ENCODE measurements around the gene CD40LG. TPM values are rescaled to one million over a fixed set of nuclear protein-coding genes. Genes with fewer than 3 reads are reported as not detected.

Gene CD40LG
- total RNA-seq, 1 donor from 2014 or later = not detected

GRCh38 chrX:136659174-136659573, 11.2 kb downstream of the CD40LG start:
- no peaks in the 10 kb centered on the region for H3K9me3 ChIP-seq (ENCODE audit: low read depth)
- TF ChIP-seq EZH2 (IDR thresholded peaks at IDR 0.05) (no peak), EZH2phosphoT487 (IDR thresholded peaks at IDR 0.05) (no peak)
- TF ChIP-seq, protein P1, sequence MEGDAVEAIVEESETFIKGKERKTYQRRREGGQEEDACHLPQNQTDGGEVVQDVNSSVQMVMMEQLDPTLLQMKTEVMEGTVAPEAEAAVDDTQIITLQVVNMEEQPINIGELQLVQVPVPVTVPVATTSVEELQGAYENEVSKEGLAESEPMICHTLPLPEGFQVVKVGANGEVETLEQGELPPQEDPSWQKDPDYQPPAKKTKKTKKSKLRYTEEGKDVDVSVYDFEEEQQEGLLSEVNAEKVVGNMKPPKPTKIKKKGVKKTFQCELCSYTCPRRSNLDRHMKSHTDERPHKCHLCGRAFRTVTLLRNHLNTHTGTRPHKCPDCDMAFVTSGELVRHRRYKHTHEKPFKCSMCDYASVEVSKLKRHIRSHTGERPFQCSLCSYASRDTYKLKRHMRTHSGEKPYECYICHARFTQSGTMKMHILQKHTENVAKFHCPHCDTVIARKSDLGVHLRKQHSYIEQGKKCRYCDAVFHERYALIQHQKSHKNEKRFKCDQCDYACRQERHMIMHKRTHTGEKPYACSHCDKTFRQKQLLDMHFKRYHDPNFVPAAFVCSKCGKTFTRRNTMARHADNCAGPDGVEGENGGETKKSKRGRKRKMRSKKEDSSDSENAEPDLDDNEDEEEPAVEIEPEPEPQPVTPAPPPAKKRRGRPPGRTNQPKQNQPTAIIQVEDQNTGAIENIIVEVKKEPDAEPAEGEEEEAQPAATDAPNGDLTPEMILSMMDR (IDR thresholded peaks at IDR 0.05) = no peak

DNA sequence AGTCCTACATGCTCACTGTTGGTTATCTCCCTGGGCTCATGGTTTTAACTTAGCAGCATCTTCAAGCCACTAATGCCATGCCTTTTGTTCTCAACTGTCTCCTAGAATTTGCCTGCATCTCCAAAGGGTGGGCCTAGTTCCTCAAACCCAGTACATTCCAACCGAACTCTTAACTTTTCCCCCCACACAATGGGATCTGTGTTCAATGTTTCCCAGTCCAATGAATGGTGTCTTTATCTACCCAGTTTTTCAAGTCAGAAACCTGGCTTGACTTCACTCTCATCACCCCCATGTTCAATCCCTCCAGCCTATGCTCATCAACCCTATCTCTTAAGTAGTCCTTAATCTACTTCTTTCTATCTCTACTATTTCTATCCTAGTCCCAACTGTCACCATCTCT, 12.9 kb downstream of the CD40LG start:
- Mint-ChIP-seq H3K27me3 (ENCODE audit: insufficient read depth, low read depth) (peaks cover 2% of the 10 kb centered on the region), H3K4me3 (no peak overlapping the region), H3K9me3 (peaks cover 5% of the 10 kb centered on the region), H3K27ac (no peak overlapping the region), H3K4me1 (no peaks in the 10 kb centered on the region), H3K36me3 (no peaks in the 10 kb centered on the region)
- no peak overlapping the region for H3K4me2 ChIP-seq
- TF ChIP-seq EZH2 (IDR thresholded peaks at IDR 0.05) (no peak), EZH2phosphoT487 (IDR thresholded peaks at IDR 0.05) (no peak)
- no peaks in the 10 kb centered on the region for H3K79me2 ChIP-seq (ENCODE audit: low read depth)
- H3K27me3 ChIP-seq = no peaks in the 10 kb centered on the region
- no peak overlapping the region for H3K27ac ChIP-seq
- H3K9ac ChIP-seq = no peak overlapping the region
- H3F3A ChIP-seq (ENCODE audit: low read depth) = no peaks in the 10 kb centered on the region
- DNase-seq (ENCODE audit: low spot score) = no peak
- H3K36me3 ChIP-seq = no peaks in the 10 kb centered on the region
- no peaks in the 10 kb centered on the region for H4K20me1 ChIP-seq (ENCODE audit: low read depth)
- H3K4me3 ChIP-seq = no peak overlapping the region
- H3K4me1 ChIP-seq = peaks cover 4% of the 10 kb centered on the region
- peaks cover 9% of the 10 kb centered on the region for H3K9me3 ChIP-seq (ENCODE audit: low read depth)
- no peak overlapping the region for H2AFZ ChIP-seq (replicated peaks)

More at GRCh38 chrX:136659174-136659573, 11.2 kb downstream of the CD40LG start:
- Mint-ChIP-seq H3K36me3 (no peaks in the 10 kb centered on the region), H3K9me3 (peaks cover 7% of the 10 kb centered on the region), H3K4me3 (no peak overlapping the region), H3K4me1 (no peaks in the 10 kb centered on the region), H3K27ac (no peak overlapping the region), H3K27me3 (ENCODE audit: insufficient read depth, low read depth) (peaks cover 2% of the 10 kb centered on the region)
- DNase-seq (ENCODE audit: low spot score) = no peak
- Histone ChIP-seq H2AFZ (replicated peaks) (no peak overlapping the region), H3K27me3 (no peaks in the 10 kb centered on the region), H3K27ac (no peak overlapping the region), H3K4me2 (no peak overlapping the region), H3K79me2 (ENCODE audit: low read depth) (no peaks in the 10 kb centered on the region), H3K4me3 (no peak overlapping the region), H4K20me1 (ENCODE audit: low read depth) (no peaks in the 10 kb centered on the region), H3K9ac (no peak overlapping the region), H3K4me1 (peaks cover 5% of the 10 kb centered on the region), H3K36me3 (no peaks in the 10 kb centered on the region), H3F3A (ENCODE audit: low read depth) (no peaks in the 10 kb centered on the region)

GRCh38 chrX:136662104-136662503, 14.1 kb downstream of the CD40LG start:
- Histone ChIP-seq H3K79me2 (ENCODE audit: low read depth) (no peaks in the 10 kb centered on the region), H4K20me1 (ENCODE audit: low read depth) (no peaks in the 10 kb centered on the region), H3K4me1 (no peaks in the 10 kb centered on the region), H3K27me3 (no peaks in the 10 kb centered on the region), H3K36me3 (no peaks in the 10 kb centered on the region), H3K9ac (no peak overlapping the region), H3K4me2 (no peak overlapping the region), H3K9me3 (ENCODE audit: low read depth) (peaks cover 9% of the 10 kb centered on the region), H2AFZ (replicated peaks) (no peak overlapping the region), H3K4me3 (no peak overlapping the region), H3K27ac (no peak overlapping the region), H3F3A (ENCODE audit: low read depth) (no peaks in the 10 kb centered on the region)
- Mint-ChIP-seq H3K27me3 (ENCODE audit: insufficient read depth, low read depth) (peaks cover 2% of the 10 kb centered on the region), H3K4me1 (no peaks in the 10 kb centered on the region), H3K36me3 (no peaks in the 10 kb centered on the region), H3K27ac (no peak overlapping the region), H3K4me3 (no peak overlapping the region), H3K9me3 (peaks cover 5% of the 10 kb centered on the region)
- DNase-seq (ENCODE audit: low spot score) = no peak
- TF ChIP-seq EZH2 (IDR thresholded peaks at IDR 0.05) (no peak), EZH2phosphoT487 (IDR thresholded peaks at IDR 0.05) (no peak)
- TF ChIP-seq, protein P1 (IDR thresholded peaks at IDR 0.05) = no peak

- H3K27ac Mint-ChIP-seq = no peak overlapping the region
Measured at GRCh38 chrX:136662976-136663375, 15.0 kb downstream of the CD40LG start.

More at GRCh38 chrX:136662976-136663375, 15.0 kb downstream of the CD40LG start:
- Mint-ChIP-seq H3K9me3 (peaks cover 5% of the 10 kb centered on the region), H3K27me3 (ENCODE audit: insufficient read depth, low read depth) (peaks cover 2% of the 10 kb centered on the region), H3K4me3 (no peak overlapping the region), H3K36me3 (no peaks in the 10 kb centered on the region), H3K4me1 (no peaks in the 10 kb centered on the region)
- Histone ChIP-seq H3K27ac (no peak overlapping the region), H2AFZ (replicated peaks) (no peak overlapping the region), H3K4me3 (no peak overlapping the region), H3K36me3 (no peaks in the 10 kb centered on the region), H3K79me2 (ENCODE audit: low read depth) (no peaks in the 10 kb centered on the region), H3K9ac (no peak overlapping the region), H3F3A (ENCODE audit: low read depth) (no peaks in the 10 kb centered on the region), H4K20me1 (ENCODE audit: low read depth) (no peaks in the 10 kb centered on the region), H3K9me3 (ENCODE audit: low read depth) (peaks cover 9% of the 10 kb centered on the region), H3K27me3 (no peaks in the 10 kb centered on the region), H3K4me2 (no peak overlapping the region), H3K4me1 (no peaks in the 10 kb centered on the region)
- no peak for DNase-seq (ENCODE audit: low spot score)
- TF ChIP-seq, protein P1 (IDR thresholded peaks at IDR 0.05) = no peak
- no peak for TF ChIP-seq EZH2phosphoT487 (IDR thresholded peaks at IDR 0.05)
- TF ChIP-seq EZH2 (IDR thresholded peaks at IDR 0.05) = no peak
